Ovary (tissue), 3 donors: Measurements from ENCODE around the gene PDE3B.

Source experiments
- CTCF ChIP-seq, 3 donors: fragments of 450-650 bp in 2 of 3; fragments of 200-600 bp in 1 of 3; IDR thresholded peaks; one replicate each; pipeline versions ENCODE4 v1.5.1 to v1.8.0; 2016 to 2022; ENCODE audit warnings: antibody characterized with exemption in 3 of 3, mild to moderate bottlenecking in 1 of 3
- EP300 ChIP-seq: sonication (generic); formaldehyde crosslinking; IDR thresholded peaks from one replicate; pipeline ENCODE4 v1.6.1; 2017; ENCODE audit warnings: antibody characterized with exemption
- POLR2A ChIP-seq: fragments of 450-650 bp; IDR thresholded peaks from one replicate; pipeline ENCODE4 v1.6.1; 2017; ENCODE audit warnings: antibody characterized with exemption, mild to moderate bottlenecking, moderate library complexity
- donor health status: DM: no; HTN: no; CAD: no.

- no peak for TF ChIP-seq CTCF (IDR thresholded peaks at IDR 0.05)
- TF ChIP-seq POLR2A, result no peak
- TF ChIP-seq EP300, result no peak
Measured at GRCh38 chr11:14626650-14627049, 17.0 kb upstream of the PDE3B start.
